ENCODE results near the gene KSR1. TPM values are rescaled to one million over a fixed set of nuclear protein-coding genes. Genes with fewer than 3 reads are reported as not detected.

KSR1 gene
- polyA plus RNA-seq, 1 of the 3 experiments (the other 2 are of a cell fraction): 7.5 TPM

DNA sequence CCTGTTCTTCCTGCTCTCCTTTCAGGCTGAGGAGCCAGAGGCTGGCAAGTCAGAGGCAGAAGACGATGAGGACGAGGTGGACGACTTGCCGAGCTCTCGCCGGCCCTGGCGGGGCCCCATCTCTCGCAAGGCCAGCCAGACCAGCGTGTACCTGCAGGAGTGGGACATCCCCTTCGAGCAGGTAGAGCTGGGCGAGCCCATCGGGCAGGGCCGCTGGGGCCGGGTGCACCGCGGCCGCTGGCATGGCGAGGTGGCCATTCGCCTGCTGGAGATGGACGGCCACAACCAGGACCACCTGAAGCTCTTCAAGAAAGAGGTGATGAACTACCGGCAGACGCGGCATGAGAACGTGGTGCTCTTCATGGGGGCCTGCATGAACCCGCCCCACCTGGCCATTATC lies 149.2 kb downstream of the KSR1 start:
- TF ChIP-seq PBX3 (IDR thresholded peaks at IDR 0.05) (no peak), EZH2phosphoT487 (IDR thresholded peaks at IDR 0.05; ENCODE audit: borderline replicate concordance, low read depth) (no peak), GATA2 (CRISPR knock-in tag; IDR thresholded peaks at IDR 0.05) (no peak), RCOR1 (IDR thresholded peaks at IDR 0.05; ENCODE audit: low read length) (no peak), RFX5 (IDR thresholded peaks at IDR 0.05; ENCODE audit: low read length) (no peak), RAD21 (IDR thresholded peaks at IDR 0.05; ENCODE audit: low read length) (no peak), JUND (IDR thresholded peaks at IDR 0.05) (no peak), NFIC (IDR thresholded peaks at IDR 0.05; ENCODE audit: borderline replicate concordance) (no peak), FOXJ3 (CRISPR knock-in tag; IDR thresholded peaks at IDR 0.05) (no peak)
- TF ChIP-seq, protein P1, sequence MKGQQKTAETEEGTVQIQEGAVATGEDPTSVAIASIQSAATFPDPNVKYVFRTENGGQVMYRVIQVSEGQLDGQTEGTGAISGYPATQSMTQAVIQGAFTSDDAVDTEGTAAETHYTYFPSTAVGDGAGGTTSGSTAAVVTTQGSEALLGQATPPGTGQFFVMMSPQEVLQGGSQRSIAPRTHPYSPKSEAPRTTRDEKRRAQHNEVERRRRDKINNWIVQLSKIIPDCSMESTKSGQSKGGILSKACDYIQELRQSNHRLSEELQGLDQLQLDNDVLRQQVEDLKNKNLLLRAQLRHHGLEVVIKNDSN (IDR thresholded peaks at IDR 0.05; ENCODE audit: borderline replicate concordance, low read depth): no peak
- 93% methylated on average over 15 of the region's 25 CpGs for WGBS (ENCODE audit: low lambda C conversion rate)
- no peak overlapping the region for H3K27ac ChIP-seq (ENCODE audit: low read depth in 2 of 2, low read length in 1 of 2)
- no peak overlapping the region for H2AFZ ChIP-seq (ENCODE audit: low read depth)
- no peaks in the 10 kb centered on the region for H3K9me3 ChIP-seq
- H3F3A ChIP-seq (replicated peaks; ENCODE audit: insufficient read depth): no peaks in the 10 kb centered on the region
- ChIA-PET CTCF (interaction anchor here (0.6 to 20.9 kb wide), 9 partner anchors 8 to 368 kb away, joined by 3 to 365 read pairs (median 7); partner anchors contain the start of gene KSR1), POLR2A (no interaction called here)
- H3K36me3 ChIP-seq (replicated peaks in 1 of 2; ENCODE audit: control insufficient read depth in 1 of 2, insufficient read depth in 2 of 2, low read length in 1 of 2): peaks cover 3 to 20% of the 10 kb centered on the region in 2 experiments
- H3K9ac ChIP-seq: no peak overlapping the region
- no peaks in the 10 kb centered on the region for H3K9me2 ChIP-seq
- no peaks in the 10 kb centered on the region for H3K79me2 ChIP-seq (ENCODE audit: insufficient read depth)
- H3K4me3 ChIP-seq (ENCODE audit: low read depth in 2 of 2, low read length in 1 of 2): no peak overlapping the region
- H3K4me1 ChIP-seq (ENCODE audit: control insufficient read depth in 1 of 2, insufficient read depth in 2 of 2, low read depth in 1 of 2, low read length in 1 of 2): no peaks in the 10 kb centered on the region; a peak in 1 of 4 replicates
- H3K27me3 ChIP-seq (ENCODE audit: insufficient read depth): no peaks in the 10 kb centered on the region
- DNase-seq: no peak
- no peak overlapping the region for H3K4me2 ChIP-seq
- H4K20me1 ChIP-seq (ENCODE audit: insufficient read depth): no peaks in the 10 kb centered on the region

DNA sequence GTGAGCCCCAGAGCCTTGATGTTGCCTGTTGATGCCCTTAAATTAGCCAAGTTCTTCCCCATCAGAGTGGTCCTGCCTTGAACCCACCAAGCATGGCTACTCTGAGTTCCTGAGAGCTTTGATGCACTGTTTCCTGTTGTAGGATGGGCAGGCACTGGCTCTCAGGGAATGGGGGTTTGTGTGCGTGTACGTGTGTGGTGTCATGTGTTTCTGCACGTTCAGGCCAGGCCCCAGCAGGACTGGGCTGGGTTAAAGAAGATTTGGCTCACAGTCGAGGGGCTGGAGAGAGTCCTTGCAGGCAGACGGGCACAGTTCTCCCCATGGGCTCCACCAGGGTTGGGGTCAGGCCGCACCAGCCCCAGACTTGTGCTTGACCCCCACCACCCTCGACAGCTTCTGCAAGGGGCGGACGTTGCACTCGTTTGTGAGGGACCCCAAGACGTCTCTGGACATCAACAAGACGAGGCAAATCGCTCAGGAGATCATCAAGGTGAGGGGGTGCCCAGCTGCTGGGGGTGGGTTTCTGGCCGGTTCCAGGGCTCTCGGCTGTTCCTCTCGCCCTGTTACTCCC lies 151.4 kb downstream of the KSR1 start:
- H3K9me2 ChIP-seq: no peaks in the 10 kb centered on the region
- H3K27me3 ChIP-seq (ENCODE audit: insufficient read depth): no peaks in the 10 kb centered on the region
- H3K4me1 ChIP-seq (ENCODE audit: control insufficient read depth in 1 of 2, insufficient read depth in 2 of 2, low read depth in 1 of 2, low read length in 1 of 2): no peaks in the 10 kb centered on the region; a peak in 1 of 4 replicates
- WGBS (ENCODE audit: low lambda C conversion rate): 89% methylated on average over 5 of the region's 16 CpGs
- no peaks in the 10 kb centered on the region for H4K20me1 ChIP-seq (ENCODE audit: insufficient read depth)
- no peak overlapping the region for H3K4me3 ChIP-seq (ENCODE audit: low read depth in 2 of 2, low read length in 1 of 2)
- no peak overlapping the region for H3K27ac ChIP-seq (ENCODE audit: low read depth in 2 of 2, low read length in 1 of 2)
- no peaks in the 10 kb centered on the region for H3F3A ChIP-seq (replicated peaks; ENCODE audit: insufficient read depth)
- no peak overlapping the region for H3K9ac ChIP-seq
- H2AFZ ChIP-seq (ENCODE audit: low read depth): no peak overlapping the region
- ChIA-PET POLR2A (interaction anchor here (1.1 kb wide), 1 partner anchor 10 kb away, joined by 3 read pairs; no protein-coding TSS in a partner anchor), CTCF (interaction anchor here (1.0 to 20.9 kb wide), 10 partner anchors 15 to 371 kb away, joined by 3 to 365 read pairs (median 5); no protein-coding TSS in a partner anchor)
- no peak for DNase-seq
- no peaks in the 10 kb centered on the region for H3K79me2 ChIP-seq (ENCODE audit: insufficient read depth)
- H3K4me2 ChIP-seq: no peak overlapping the region
- no peaks in the 10 kb centered on the region for H3K9me3 ChIP-seq
- peaks cover 12 to 31% of the 10 kb centered on the region in 2 experiments for H3K36me3 ChIP-seq (replicated peaks in 1 of 2; ENCODE audit: control insufficient read depth in 1 of 2, insufficient read depth in 2 of 2, low read length in 1 of 2)
- TF ChIP-seq EZH2phosphoT487 (IDR thresholded peaks at IDR 0.05; ENCODE audit: borderline replicate concordance, low read depth) (no peak), RCOR1 (IDR thresholded peaks at IDR 0.05; ENCODE audit: low read length) (no peak), TCF12 (IDR thresholded peaks at IDR 0.05) (no peak), FOXJ3 (CRISPR knock-in tag; IDR thresholded peaks at IDR 0.05) (no peak), MXI1 (IDR thresholded peaks at IDR 0.05; ENCODE audit: low read depth, low read length) (no peak), CTCF (IDR thresholded peaks at IDR 0.05) (no peak), PBX3 (IDR thresholded peaks at IDR 0.05) (no peak), ELF1 (IDR thresholded peaks at IDR 0.05) (no peak)
- TF ChIP-seq, protein P2, sequence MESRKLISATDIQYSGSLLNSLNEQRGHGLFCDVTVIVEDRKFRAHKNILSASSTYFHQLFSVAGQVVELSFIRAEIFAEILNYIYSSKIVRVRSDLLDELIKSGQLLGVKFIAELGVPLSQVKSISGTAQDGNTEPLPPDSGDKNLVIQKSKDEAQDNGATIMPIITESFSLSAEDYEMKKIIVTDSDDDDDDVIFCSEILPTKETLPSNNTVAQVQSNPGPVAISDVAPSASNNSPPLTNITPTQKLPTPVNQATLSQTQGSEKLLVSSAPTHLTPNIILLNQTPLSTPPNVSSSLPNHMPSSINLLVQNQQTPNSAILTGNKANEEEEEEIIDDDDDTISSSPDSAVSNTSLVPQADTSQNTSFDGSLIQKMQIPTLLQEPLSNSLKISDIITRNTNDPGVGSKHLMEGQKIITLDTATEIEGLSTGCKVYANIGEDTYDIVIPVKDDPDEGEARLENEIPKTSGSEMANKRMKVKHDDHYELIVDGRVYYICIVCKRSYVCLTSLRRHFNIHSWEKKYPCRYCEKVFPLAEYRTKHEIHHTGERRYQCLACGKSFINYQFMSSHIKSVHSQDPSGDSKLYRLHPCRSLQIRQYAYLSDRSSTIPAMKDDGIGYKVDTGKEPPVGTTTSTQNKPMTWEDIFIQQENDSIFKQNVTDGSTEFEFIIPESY (IDR thresholded peaks at IDR 0.05; ENCODE audit: borderline replicate concordance, low read depth): no peak
- TF ChIP-seq, protein P3, sequence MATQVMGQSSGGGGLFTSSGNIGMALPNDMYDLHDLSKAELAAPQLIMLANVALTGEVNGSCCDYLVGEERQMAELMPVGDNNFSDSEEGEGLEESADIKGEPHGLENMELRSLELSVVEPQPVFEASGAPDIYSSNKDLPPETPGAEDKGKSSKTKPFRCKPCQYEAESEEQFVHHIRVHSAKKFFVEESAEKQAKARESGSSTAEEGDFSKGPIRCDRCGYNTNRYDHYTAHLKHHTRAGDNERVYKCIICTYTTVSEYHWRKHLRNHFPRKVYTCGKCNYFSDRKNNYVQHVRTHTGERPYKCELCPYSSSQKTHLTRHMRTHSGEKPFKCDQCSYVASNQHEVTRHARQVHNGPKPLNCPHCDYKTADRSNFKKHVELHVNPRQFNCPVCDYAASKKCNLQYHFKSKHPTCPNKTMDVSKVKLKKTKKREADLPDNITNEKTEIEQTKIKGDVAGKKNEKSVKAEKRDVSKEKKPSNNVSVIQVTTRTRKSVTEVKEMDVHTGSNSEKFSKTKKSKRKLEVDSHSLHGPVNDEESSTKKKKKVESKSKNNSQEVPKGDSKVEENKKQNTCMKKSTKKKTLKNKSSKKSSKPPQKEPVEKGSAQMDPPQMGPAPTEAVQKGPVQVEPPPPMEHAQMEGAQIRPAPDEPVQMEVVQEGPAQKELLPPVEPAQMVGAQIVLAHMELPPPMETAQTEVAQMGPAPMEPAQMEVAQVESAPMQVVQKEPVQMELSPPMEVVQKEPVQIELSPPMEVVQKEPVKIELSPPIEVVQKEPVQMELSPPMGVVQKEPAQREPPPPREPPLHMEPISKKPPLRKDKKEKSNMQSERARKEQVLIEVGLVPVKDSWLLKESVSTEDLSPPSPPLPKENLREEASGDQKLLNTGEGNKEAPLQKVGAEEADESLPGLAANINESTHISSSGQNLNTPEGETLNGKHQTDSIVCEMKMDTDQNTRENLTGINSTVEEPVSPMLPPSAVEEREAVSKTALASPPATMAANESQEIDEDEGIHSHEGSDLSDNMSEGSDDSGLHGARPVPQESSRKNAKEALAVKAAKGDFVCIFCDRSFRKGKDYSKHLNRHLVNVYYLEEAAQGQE (IDR thresholded peaks at IDR 0.05; ENCODE audit: low read depth, low read length): no peak
